Thyroid gland (tissue), 4 donors: ENCODE results near the gene MTG2. TPM values are rescaled to one million over a fixed set of nuclear protein-coding genes. Genes with fewer than 3 reads are reported as not detected.
A peak's percentile ranks its signal among the peaks of the same experiment; 100 is the strongest.

Source experiments
- DNase-seq, 2 donors: peaks; one replicate each; pipeline ENCODE4 v3.0.0-alpha.2; 2019
- H3K27ac ChIP-seq, 3 donors: fragments of 200-600 bp; sonication (generic); 1 replicate in 2 of 3; 2 replicates in 1 of 3; pipeline ENCODE4 v1.5.1; 2016 to 2019; ENCODE audit warnings: mild to moderate bottlenecking in 1 of 3, moderate library complexity in 1 of 3
- H3K27me3 ChIP-seq: fragments of 200-600 bp; sonication (generic); one replicate; pipeline ENCODE4 v1.5.1; 2019
- H3K36me3 ChIP-seq, 2 donors: fragments of 200-600 bp; sonication (generic); one replicate each; pipeline ENCODE4 v1.5.1; 2016 to 2019
- H3K4me1 ChIP-seq, 2 donors: fragments of 200-600 bp; sonication (generic); one replicate each; pipeline ENCODE4 v1.5.1; 2017 to 2019
- H3K4me3 ChIP-seq, 3 donors: fragments of 200-600 bp; sonication (generic); replicated peaks in 1 of 3; 1 replicate in 2 of 3; 2 replicates in 1 of 3; pipeline ENCODE4 v1.5.1; 2016; ENCODE audit warnings: mild to moderate bottlenecking in 1 of 3
- H3K9me3 ChIP-seq: fragments of 200-600 bp; sonication (generic); one replicate; pipeline ENCODE4 v1.5.1; 2017
- CTCF ChIP-seq, 6 experiments: fragments of 200-600 bp in 3 of 6; fragments of 450-650 bp in 3 of 6; sonication (generic) in 3 of 6; IDR thresholded peaks; one replicate each; pipeline ENCODE4 v1.5.1; 2016 to 2019; ENCODE audit warnings: antibody characterized with exemption in 6 of 6, mild to moderate bottlenecking in 2 of 6, inconsistent platforms in 1 of 6, moderate library complexity in 1 of 6
- POLR2A ChIP-seq, 2 donors: fragments of 450-650 bp; IDR thresholded peaks; one replicate each; pipeline ENCODE4 v1.6.1; 2017; ENCODE audit warnings: antibody characterized with exemption in 2 of 2, mild to moderate bottlenecking in 2 of 2, moderate library complexity in 1 of 2
- WGBS, 2 donors: methylation state at CpG; one replicate each; pipeline ENCODE4 v1.1.5; 2017; 5-methylcytosine and 5-hydroxymethylcytosine counted together
- intact Hi-C: fragments of 100-400 bp; cut with DNase I; formaldehyde crosslinking; loops from one replicate; pipeline ENCODE4 v1.15.1; 2023
- total RNA-seq, 4 donors: library from RNA; depleted of rRNA; stranded (reverse); fragments of >200 nt; gene quantifications; one replicate each; pipeline ENCODE4 v1.2.3, GENCODE V29; 2016

MTG2 gene
- total RNA-seq, 4 donors from 2014 or later = 21.6 to 38.2 (median 33.4) TPM

GRCh38 chr20:62138204-62138543 is 44.7 kb upstream of the MTG2 start:
- Histone ChIP-seq H3K9me3 (no peaks in the 10 kb centered on the region), H3K4me1 (peaks cover 16 to 26% of the 10 kb centered on the region in 2 donors), H3K4me3 (no peak overlapping the region), H3K27me3 (no peaks in the 10 kb centered on the region), H3K27ac (no peak overlapping the region), H3K36me3 (peaks cover 45 to 59% of the 10 kb centered on the region in 2 donors)
- 85 to 87% methylated on average over 11 of the region's 11 CpGs for WGBS, 2 donors
- no peak for TF ChIP-seq CTCF (IDR thresholded peaks at IDR 0.05)
- no peak for TF ChIP-seq POLR2A (IDR thresholded peaks at IDR 0.05)
- DNase-seq = no peak
- intact Hi-C loops = loop anchor here (5.0 kb wide), 1 partner anchor 126 kb away; no protein-coding TSS in a partner anchor

- Histone ChIP-seq H3K4me1 (peaks cover 16 to 26% of the 10 kb centered on the region in 2 donors), H3K27ac (no peak overlapping the region), H3K4me3 (no peak overlapping the region), H3K36me3 (peaks cover 42 to 57% of the 10 kb centered on the region in 2 donors), H3K27me3 (no peaks in the 10 kb centered on the region), H3K9me3 (no peaks in the 10 kb centered on the region)
- WGBS, 2 donors = 94 to 96% methylated on average over 10 of the region's 10 CpGs
- TF ChIP-seq CTCF (IDR thresholded peaks at IDR 0.05) = no peak
- TF ChIP-seq POLR2A (IDR thresholded peaks at IDR 0.05) = no peak
- DNase-seq = no peak
- intact Hi-C loops = loop anchor here (5.0 kb wide), 1 partner anchor 127 kb away; no protein-coding TSS in a partner anchor
Observed at GRCh38 chr20:62138912-62139311, 43.9 kb upstream of the MTG2 start.

GRCh38 chr20:62139636-62140035 is 43.2 kb upstream of the MTG2 start:
- H3K27me3 ChIP-seq = no peaks in the 10 kb centered on the region
- H3K4me1 ChIP-seq = peaks cover 20 to 24% of the 10 kb centered on the region in 2 donors
- TF ChIP-seq CTCF (IDR thresholded peaks at IDR 0.05) = no peak
- TF ChIP-seq POLR2A (IDR thresholded peaks at IDR 0.05) = no peak
- intact Hi-C loops = loop anchor here (5.0 to 10.0 kb wide), 3 partner anchors 72 to 255 kb away; partner anchors contain the start of gene TAF4
- H3K4me3 ChIP-seq = no peak overlapping the region
- H3K27ac ChIP-seq = no peak overlapping the region
- no peaks in the 10 kb centered on the region for H3K9me3 ChIP-seq
- WGBS, 2 donors = 92 to 93% methylated on average over 10 to 13 of the region's 13 CpGs
- H3K36me3 ChIP-seq = peaks cover 42 to 57% of the 10 kb centered on the region in 2 donors
- DNase-seq = no peak

GRCh38 chr20:62141043-62141396 is 41.8 kb upstream of the MTG2 start:
- DNase-seq = no peak
- Histone ChIP-seq H3K4me1 (peaks cover 21 to 29% of the 10 kb centered on the region in 2 donors), H3K27me3 (no peaks in the 10 kb centered on the region), H3K27ac (no peak overlapping the region), H3K9me3 (no peaks in the 10 kb centered on the region), H3K4me3 (no peak overlapping the region), H3K36me3 (peaks cover 36 to 43% of the 10 kb centered on the region in 2 donors)
- TF ChIP-seq CTCF (IDR thresholded peaks at IDR 0.05) (no peak), POLR2A (IDR thresholded peaks at IDR 0.05) (no peak)
- 62 to 76% methylated on average over 7 of the region's 7 CpGs for WGBS, 2 donors
- intact Hi-C loops = loop anchor here (5.0 to 10.0 kb wide), 2 partner anchors 74 to 254 kb away; partner anchors contain the start of gene TAF4

- Histone ChIP-seq H3K27ac (peak overlapping the region; percentile 8 to 93 (median 76)), H3K4me1 (peaks cover 21 to 29% of the 10 kb centered on the region in 2 donors), H3K36me3 (peaks cover 32 to 37% of the 10 kb centered on the region in 2 donors), H3K4me3 (peak overlapping the region; percentile 43 to 76 (median 67)), H3K9me3 (no peaks in the 10 kb centered on the region), H3K27me3 (no peaks in the 10 kb centered on the region)
- no peak for DNase-seq
- WGBS, 2 donors = 31% methylated on average over 13 to 14 of the region's 14 CpGs
- intact Hi-C loops = loop anchor here (5.0 to 10.0 kb wide), 2 partner anchors 74 to 253 kb away; partner anchors contain the start of gene TAF4
- no peak for TF ChIP-seq POLR2A (IDR thresholded peaks at IDR 0.05)
- TF ChIP-seq CTCF (IDR thresholded peaks at IDR 0.05) = peak in 1 of 6 experiments; percentile 17
Observed at GRCh38 chr20:62141397-62142251, 41.2 kb upstream of the MTG2 start.
